Muscle of leg (tissue), 16 donors: ENCODE measurements around the gene KDM5B. TPM values are rescaled to one million over a fixed set of nuclear protein-coding genes. Genes with fewer than 3 reads are reported as not detected.

Experiments used
- DNase-seq: peaks from one replicate; pipeline ENCODE4 v3.0.0; 2013
- H3K27ac ChIP-seq: one replicate; pipeline ENCODE4 v1.5.1; 2013; ENCODE audit warnings: mild to moderate bottlenecking, low read length, control low read depth
- H3K27me3 ChIP-seq: one replicate; pipeline ENCODE4 v1.6.1; 2013; ENCODE audit warnings: low read length; ENCODE audit not compliant: control insufficient read depth, insufficient read depth
- H3K36me3 ChIP-seq: one replicate; pipeline ENCODE4 v1.6.1; 2013; ENCODE audit warnings: low read length; ENCODE audit not compliant: control insufficient read depth, insufficient read depth
- H3K4me1 ChIP-seq: one replicate; pipeline ENCODE4 v1.6.1; 2013; ENCODE audit warnings: low read length; ENCODE audit not compliant: control insufficient read depth, insufficient read depth
- H3K4me3 ChIP-seq: one replicate; pipeline ENCODE4 v1.5.1; 2013; ENCODE audit warnings: low read length, control low read depth
- H3K9me3 ChIP-seq: replicated peaks from 2 replicates; pipeline ENCODE4 v1.6.1; 2013; ENCODE audit warnings: low read depth, low read length; ENCODE audit not compliant: control insufficient read depth
- WGBS: methylation state at CpG from one replicate; pipeline ENCODE4 v1.1.5; 2013; ENCODE audit warnings: missing lambda C conversion rate; ENCODE audit not compliant: insufficient coverage; 5-methylcytosine and 5-hydroxymethylcytosine counted together
- long read RNA-seq, 11 donors: transcript quantifications; one replicate each; lab custom pipeline, GENCODE V29; 2026
- polyA plus RNA-seq, 8 donors: library from polyadenylated mRNA; unstranded; fragments of 120-200 nt; gene quantifications; one replicate each; pipeline versions ENCODE4 v1.2.1 to v1.2.3, GENCODE V29; 2013; ENCODE audit warnings: inconsistent platforms in 1 of 8, low replicate concordance in 1 of 8; ENCODE audit not compliant: insufficient read length in 8 of 8, insufficient read depth in 1 of 8
- total RNA-seq: library from RNA; stranded (reverse); fragments of 120-200 nt; gene quantifications from one replicate; pipeline ENCODE4 v1.2.4, GENCODE V29; 2013

KDM5B gene
- total RNA-seq (51.9 TPM), polyA plus RNA-seq (10 to 100 TPM; 34.9 to 55.7 (median 42.9) TPM)
- long read RNA-seq, donor 1, full-length matches to known transcripts = 6 of 6 reads
- long read RNA-seq, donor 1, partial matches to known transcripts = 0 of 6 reads
- long read RNA-seq, donor 1, other reads (novel, unspliced or antisense) = 0 of 6 reads
- long read RNA-seq, donor 2 = 0 reads
- long read RNA-seq, donor 3, full-length matches to known transcripts = 7 of 12 reads
- long read RNA-seq, donor 3, partial matches to known transcripts = 5 of 12 reads
- long read RNA-seq, donor 3, other reads (novel, unspliced or antisense) = 0 of 12 reads
- long read RNA-seq, donor 4, partial matches to known transcripts = 0 of 7 reads
- long read RNA-seq, donor 4, other reads (novel, unspliced or antisense) = 0 of 7 reads
- long read RNA-seq, donor 5, full-length matches to known transcripts = 25 of 32 reads
- long read RNA-seq, donor 5, partial matches to known transcripts = 7 of 32 reads
- long read RNA-seq, donor 5, other reads (novel, unspliced or antisense) = 0 of 32 reads
- long read RNA-seq, donor 6, full-length matches to known transcripts = 18 of 18 reads
- long read RNA-seq, donor 6, partial matches to known transcripts = 0 of 18 reads
- long read RNA-seq, donor 6, other reads (novel, unspliced or antisense) = 0 of 18 reads
- long read RNA-seq, donor 7, transcript KDM5B-229 (1 exons, 3,141 nt) = major isoform, 9 of 12 reads
- long read RNA-seq, donor 7, partial matches to known transcripts = 0 of 12 reads
- long read RNA-seq, donor 7, other reads (novel, unspliced or antisense) = 0 of 12 reads
- long read RNA-seq, donor 8, transcript KDM5B-229 (1 exons, 3,141 nt) = major isoform, 8 of 13 reads
- long read RNA-seq, donor 8, partial matches to known transcripts = 0 of 13 reads
- long read RNA-seq, donor 8, other reads (novel, unspliced or antisense) = 0 of 13 reads
- long read RNA-seq, donor 9, full-length matches to known transcripts = 17 of 17 reads
- long read RNA-seq, donor 9, partial matches to known transcripts = 0 of 17 reads
- long read RNA-seq, donor 9, other reads (novel, unspliced or antisense) = 0 of 17 reads
- long read RNA-seq, donor 10, full-length matches to known transcripts = 25 of 25 reads
- long read RNA-seq, donor 10, partial matches to known transcripts = 0 of 25 reads
- long read RNA-seq, donor 10, other reads (novel, unspliced or antisense) = 0 of 25 reads
- long read RNA-seq, donor 11, full-length matches to known transcripts = 21 of 21 reads
- long read RNA-seq, donor 11, partial matches to known transcripts = 0 of 21 reads
- long read RNA-seq, donor 11, other reads (novel, unspliced or antisense) = 0 of 21 reads

DNA sequence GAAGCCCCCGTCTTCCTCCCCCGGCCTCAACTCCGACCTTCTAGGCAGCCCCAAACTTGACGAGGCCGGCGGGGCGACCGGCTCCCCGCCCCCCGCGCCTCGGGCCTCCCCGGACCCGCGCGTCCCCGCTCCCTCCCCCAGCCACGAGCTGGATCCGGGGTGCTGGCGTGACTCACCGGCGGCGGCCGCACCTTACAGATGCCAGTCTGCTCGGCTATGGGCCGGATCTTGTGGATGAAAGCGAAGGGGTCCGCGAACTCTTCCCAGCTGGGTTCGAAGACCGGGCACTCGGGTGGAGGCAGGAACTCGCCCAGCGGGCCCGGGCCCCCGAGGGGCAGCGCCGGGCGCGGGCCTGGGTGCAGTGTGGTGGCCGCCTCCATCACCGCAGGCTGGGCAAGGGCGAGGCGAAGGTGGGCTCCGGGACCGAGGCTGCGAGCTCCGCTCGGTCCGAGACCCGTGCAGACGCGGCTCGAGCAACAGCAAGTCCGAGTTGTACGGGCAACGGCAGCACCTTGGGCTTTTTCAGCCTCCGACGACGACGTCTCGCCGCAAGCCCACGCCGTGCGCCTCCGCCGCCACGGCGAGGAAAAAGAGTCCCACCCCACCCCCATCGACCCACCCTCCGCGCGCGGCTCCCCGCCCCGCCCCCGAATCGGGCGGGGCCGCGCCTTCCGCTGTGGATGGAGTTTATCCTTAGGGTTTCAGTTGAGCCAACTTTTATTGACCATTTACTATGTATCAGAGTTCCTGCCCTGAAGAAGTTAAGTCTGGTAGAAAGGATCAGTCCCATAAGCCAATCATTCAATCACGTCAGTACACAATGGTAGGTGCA lies at the start of gene KDM5B:
Gene KDM5B (minus strand): TSS at position 496 of the 832 bp plus-strand sequence. CDS start 116 bp downstream, at position 380.
- 0% methylated on average over 66 of the region's 84 CpGs for WGBS
- peak; percentile 88 for DNase-seq
- Histone ChIP-seq H3K4me3 (peak within 1 kb of the TSS; percentile 83), H3K27ac (peak within 1 kb of the TSS; percentile 77), H3K9me3 (no peaks in the 10 kb centered on the region), H3K27me3 (peaks cover 5% of the 10 kb centered on the region), H3K36me3 (no peaks in the 10 kb centered on the region), H3K4me1 (peaks cover 23% of the 10 kb centered on the region)

DNA sequence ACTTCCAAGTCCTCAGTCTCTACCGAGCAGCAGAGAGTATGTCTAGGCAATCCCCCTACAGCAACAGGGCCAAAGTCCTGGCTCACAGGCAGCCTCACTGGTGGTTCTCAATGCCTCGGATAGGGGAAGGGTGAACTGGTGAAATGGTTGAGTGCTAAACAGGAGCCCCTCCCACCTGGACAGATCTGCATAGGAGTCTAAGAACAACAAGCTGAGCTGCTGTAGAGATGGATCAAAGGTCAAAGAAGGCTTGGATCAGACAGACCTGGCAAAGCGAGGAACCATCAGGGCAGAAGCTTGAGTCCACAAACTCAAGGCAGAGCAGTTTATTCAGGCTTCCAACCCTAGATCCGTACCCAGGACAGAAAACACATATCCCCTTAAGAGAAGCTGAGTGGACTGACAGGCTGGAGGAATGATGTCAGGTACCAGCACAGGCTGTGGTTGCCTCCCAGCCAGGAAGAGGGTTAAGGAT lies 49.0 kb upstream of the KDM5B start:
- H3K36me3 ChIP-seq = no peaks in the 10 kb centered on the region
- H3K27me3 ChIP-seq = no peaks in the 10 kb centered on the region
- H3K4me1 ChIP-seq = peaks cover 15% of the 10 kb centered on the region
- DNase-seq = no peak
- H3K4me3 ChIP-seq = no peak overlapping the region
- no peaks in the 10 kb centered on the region for H3K9me3 ChIP-seq
- 71% methylated on average over 1 of the region's 4 CpGs for WGBS
- no peak overlapping the region for H3K27ac ChIP-seq

DNA sequence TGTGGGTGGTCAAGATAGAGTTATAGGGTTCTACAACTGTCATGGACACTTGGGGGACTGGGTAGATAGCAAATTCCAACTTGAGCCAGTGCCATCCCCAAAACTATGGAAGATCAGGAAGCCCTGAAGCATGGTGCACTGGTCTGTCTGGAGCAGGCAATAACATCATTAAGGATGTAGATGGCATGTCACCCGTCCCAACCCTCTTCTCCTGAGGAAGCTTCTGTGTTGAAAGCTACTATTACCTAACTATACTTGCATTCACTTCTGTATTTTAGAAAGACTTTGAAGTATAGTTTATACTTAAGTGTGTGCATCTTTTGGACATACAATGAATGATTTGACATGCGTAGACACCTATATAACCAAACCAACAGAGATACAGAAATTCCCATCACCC lies 47.8 kb upstream of the KDM5B start:
- no peak overlapping the region for H3K4me3 ChIP-seq
- no peak overlapping the region for H3K27ac ChIP-seq
- DNase-seq = no peak
- H3K27me3 ChIP-seq = no peaks in the 10 kb centered on the region
- WGBS = no CpG with 5 or more reads among the region's 2 CpGs
- peaks cover 12% of the 10 kb centered on the region for H3K4me1 ChIP-seq
- no peaks in the 10 kb centered on the region for H3K9me3 ChIP-seq
- H3K36me3 ChIP-seq = no peaks in the 10 kb centered on the region

DNA sequence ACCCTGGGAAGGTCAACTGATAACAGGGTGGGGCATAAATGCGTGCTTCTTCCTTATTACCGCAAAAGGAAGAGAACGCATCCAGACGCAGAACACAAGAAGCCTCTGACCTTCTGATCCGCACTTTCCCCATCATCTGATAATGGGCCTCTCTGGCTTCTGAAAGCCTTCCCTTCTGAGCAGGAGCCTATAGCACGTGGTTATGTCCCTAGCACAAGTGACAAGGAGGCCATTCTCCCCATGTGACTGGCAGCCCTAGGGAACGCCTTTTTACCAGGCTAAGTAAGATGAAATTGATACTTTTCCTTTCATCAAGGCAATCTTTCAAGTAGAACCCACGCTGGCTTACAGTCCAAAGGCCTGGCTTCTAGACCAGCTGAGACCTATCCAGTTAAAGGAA lies 46.6 kb upstream of the KDM5B start:
- WGBS = 93% methylated on average over 8 of the region's 8 CpGs
- Histone ChIP-seq H3K4me1 (peaks cover 8% of the 10 kb centered on the region), H3K9me3 (no peaks in the 10 kb centered on the region)

DNA sequence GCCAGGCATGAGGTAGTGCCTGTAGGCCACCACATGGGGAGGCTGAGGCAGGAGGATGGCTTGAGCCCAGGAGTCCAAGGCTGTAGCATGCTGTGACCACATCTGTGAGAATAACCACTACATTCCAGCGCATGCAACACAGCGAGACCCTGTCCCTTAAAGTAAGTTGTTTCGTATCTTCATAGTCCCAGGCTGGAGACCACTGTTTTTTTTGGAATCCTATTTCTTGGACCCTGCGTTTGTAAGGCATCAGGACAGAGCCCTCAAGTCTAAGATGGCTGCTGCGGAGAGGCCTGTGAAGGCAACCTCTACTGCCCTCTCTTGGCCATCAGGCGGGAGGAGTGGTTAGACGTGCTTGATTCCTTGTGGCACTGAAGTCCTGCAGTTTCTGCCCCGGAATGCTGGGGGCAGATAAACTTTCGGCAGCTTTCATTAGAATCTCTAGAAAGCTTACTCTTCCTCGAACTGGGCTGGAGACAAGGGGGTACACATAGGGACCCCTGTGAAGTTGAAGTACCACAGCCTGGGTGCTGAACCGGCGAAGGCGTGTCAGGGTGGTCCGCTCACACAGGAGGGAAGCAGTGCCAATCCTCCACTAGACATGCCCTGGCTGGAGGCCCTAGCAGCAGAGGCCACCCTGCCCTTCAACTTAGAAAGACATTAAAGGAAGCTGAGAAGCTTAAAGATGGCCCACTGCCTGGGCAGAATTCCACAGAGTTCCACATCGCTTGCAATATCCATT lies 44.1 kb upstream of the KDM5B start:
- Histone ChIP-seq H3K9me3 (no peaks in the 10 kb centered on the region), H3K4me1 (peaks cover under 1% of the 10 kb centered on the region), H3K36me3 (no peaks in the 10 kb centered on the region), H3K27ac (no peak overlapping the region), H3K27me3 (no peaks in the 10 kb centered on the region), H3K4me3 (no peak overlapping the region)
- 48% methylated on average over 10 of the region's 15 CpGs for WGBS
- no peak for DNase-seq

More for the DNA sequence above, 46.6 kb upstream of the KDM5B start:
- Histone ChIP-seq H3K27me3 (no peaks in the 10 kb centered on the region), H3K4me3 (no peak overlapping the region), H3K27ac (no peak overlapping the region), H3K36me3 (no peaks in the 10 kb centered on the region)
- DNase-seq = no peak

DNA sequence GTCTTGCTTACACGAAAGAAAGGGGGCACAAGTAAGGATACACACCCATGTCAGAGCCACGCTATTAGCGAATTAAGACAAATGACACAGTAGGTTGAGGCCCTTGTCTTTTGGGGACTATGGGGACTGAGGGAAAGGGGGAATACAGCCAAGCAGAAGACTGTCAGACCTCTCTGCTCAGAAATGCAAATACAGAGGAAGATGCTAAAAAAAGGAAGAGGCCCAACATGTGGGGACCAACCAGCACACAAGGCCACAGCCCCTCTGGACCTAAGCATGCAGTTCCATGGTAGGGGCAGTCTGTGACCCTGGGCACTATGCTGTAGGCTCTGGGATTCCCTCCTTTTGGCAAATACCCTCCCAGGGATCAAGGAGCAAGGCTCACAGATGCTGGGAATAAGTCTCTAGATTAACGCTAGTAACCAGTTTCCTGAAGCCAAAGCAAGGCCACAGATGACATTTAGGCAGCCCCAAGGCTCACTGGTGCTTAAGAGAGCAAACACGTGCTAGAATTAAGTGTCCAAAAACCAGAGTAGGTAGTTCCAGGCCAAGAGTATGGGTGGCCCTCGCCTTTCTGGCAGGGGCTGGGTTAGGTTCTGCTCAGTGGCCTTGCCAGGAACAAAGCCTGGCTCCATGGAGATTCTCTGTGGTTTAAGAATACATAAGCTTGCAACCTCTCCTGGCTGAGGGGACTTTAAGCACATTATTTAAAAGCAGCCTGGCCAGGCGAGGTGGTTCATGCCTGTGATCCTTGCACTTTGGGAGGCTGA lies 42.6 kb upstream of the KDM5B start:
- Histone ChIP-seq H3K4me3 (no peak overlapping the region), H3K27me3 (no peaks in the 10 kb centered on the region), H3K4me1 (no peaks in the 10 kb centered on the region), H3K9me3 (no peaks in the 10 kb centered on the region), H3K27ac (no peak overlapping the region), H3K36me3 (no peaks in the 10 kb centered on the region)
- 79% methylated on average over 5 of the region's 7 CpGs for WGBS
- DNase-seq = peak; percentile 20

DNA sequence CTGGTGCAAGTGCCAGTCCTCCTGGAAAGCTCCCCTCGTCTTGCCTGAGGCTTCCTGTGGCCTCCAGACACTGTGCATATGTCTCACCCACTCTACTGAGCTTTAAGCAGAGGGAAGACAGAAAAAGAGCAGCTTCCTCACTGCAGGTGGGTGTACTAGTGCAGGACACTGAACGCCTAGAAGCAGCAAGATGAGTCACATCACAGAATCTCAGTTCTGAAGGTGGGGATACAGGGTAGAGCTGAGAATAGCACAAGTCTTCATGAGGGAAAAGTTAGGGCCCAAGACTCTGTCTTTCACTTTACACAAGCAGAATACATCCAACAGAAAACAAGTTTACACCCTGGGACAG lies 39.9 kb upstream of the KDM5B start:
- no peak overlapping the region for H3K4me3 ChIP-seq
- peaks cover 2% of the 10 kb centered on the region for H3K27me3 ChIP-seq
- peaks cover 4% of the 10 kb centered on the region for H3K4me1 ChIP-seq
- H3K36me3 ChIP-seq = no peaks in the 10 kb centered on the region
- H3K27ac ChIP-seq = no peak overlapping the region
- H3K9me3 ChIP-seq = no peaks in the 10 kb centered on the region
- WGBS = no CpG with 5 or more reads among the region's 2 CpGs
- no peak for DNase-seq

DNA sequence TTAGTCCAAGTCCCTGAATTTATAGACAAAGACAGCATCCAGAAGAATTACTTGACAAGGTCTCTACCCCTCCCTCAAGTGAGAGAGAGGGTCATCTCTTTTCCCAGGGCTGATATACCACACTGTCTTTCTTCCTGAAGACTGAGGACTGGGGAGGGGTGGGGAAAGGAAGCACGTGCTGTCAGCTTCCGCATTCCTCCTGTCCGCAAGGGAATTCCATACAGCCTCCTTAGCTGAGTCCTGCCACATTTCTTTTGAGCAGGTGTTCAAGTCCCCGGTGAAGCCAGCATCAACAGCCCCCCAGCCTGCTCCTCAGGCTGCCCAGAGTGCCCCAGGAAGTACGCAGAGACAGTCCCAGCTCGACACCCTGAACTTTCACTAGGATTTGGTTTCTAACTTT lies 36.7 kb upstream of the KDM5B start:
- no peaks in the 10 kb centered on the region for H3K36me3 ChIP-seq
- H3K4me1 ChIP-seq = peaks cover 4% of the 10 kb centered on the region
- H3K4me3 ChIP-seq = no peak overlapping the region
- 66% methylated on average over 3 of the region's 6 CpGs for WGBS
- DNase-seq = no peak
- H3K27ac ChIP-seq = no peak overlapping the region
- peaks cover 2% of the 10 kb centered on the region for H3K27me3 ChIP-seq
- H3K9me3 ChIP-seq = no peaks in the 10 kb centered on the region
